ENCODE results near the gene PCSK6.
"Not testable (repeated sequence)": the region's sequence is repeated elsewhere in the genome, so short reads cannot be mapped to it uniquely, and the experiment has no call there.

DNA sequence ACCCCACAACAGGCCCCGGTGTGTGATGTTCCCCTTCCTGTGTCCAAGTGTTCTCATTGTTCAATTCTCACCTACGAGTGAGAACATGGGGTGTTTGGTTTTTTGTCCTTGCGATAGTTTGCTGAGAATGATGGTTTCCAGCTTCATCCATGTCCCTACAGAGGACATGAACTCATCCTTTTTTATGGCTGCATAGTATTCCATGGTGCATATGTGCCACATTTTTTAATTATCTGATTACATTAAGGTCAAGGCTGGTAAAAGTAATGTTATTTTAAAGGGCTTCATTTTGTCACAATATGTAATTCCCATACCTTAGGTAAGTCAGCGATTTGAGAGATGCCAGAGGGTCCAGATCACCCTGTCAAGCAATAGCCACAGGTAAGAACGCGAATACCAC is 202.2 kb downstream of the PCSK6 start:
- TF ChIP-seq, protein P1, sequence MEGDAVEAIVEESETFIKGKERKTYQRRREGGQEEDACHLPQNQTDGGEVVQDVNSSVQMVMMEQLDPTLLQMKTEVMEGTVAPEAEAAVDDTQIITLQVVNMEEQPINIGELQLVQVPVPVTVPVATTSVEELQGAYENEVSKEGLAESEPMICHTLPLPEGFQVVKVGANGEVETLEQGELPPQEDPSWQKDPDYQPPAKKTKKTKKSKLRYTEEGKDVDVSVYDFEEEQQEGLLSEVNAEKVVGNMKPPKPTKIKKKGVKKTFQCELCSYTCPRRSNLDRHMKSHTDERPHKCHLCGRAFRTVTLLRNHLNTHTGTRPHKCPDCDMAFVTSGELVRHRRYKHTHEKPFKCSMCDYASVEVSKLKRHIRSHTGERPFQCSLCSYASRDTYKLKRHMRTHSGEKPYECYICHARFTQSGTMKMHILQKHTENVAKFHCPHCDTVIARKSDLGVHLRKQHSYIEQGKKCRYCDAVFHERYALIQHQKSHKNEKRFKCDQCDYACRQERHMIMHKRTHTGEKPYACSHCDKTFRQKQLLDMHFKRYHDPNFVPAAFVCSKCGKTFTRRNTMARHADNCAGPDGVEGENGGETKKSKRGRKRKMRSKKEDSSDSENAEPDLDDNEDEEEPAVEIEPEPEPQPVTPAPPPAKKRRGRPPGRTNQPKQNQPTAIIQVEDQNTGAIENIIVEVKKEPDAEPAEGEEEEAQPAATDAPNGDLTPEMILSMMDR (IDR thresholded peaks at IDR 0.05; ENCODE audit: low read length): not testable (repeated sequence)
- not testable (repeated sequence) for TF ChIP-seq EZH2phosphoT487 (IDR thresholded peaks at IDR 0.05; ENCODE audit: low read length)

Data from MM.1S (cell line).